H1 (cell line): ENCODE results near the gene BCAS3. TPM values are rescaled to one million over a fixed set of nuclear protein-coding genes. Genes with fewer than 3 reads are reported as not detected.

Experiments used
- BACH1 ChIP-seq: IDR thresholded peaks from 2 replicates; pipeline ENCODE4 v1.6.1; 2012; ENCODE audit warnings: low read length, improper control_type of control experiment
- CREB1 ChIP-seq: IDR thresholded peaks from 2 replicates; pipeline ENCODE4 v1.6.1; 2012; ENCODE audit warnings: inconsistent platforms
- CTBP2 ChIP-seq: IDR thresholded peaks from 2 replicates; pipeline ENCODE4 v1.7.0; 2011; ENCODE audit warnings: borderline replicate concordance, mild to moderate bottlenecking, moderate library complexity, mixed read lengths, low read length; ENCODE audit not compliant: insufficient read depth, insufficient read length
- CTCF ChIP-seq, 3 experiments: IDR thresholded peaks; 1 replicate in 2 of 3; 2 replicates in 1 of 3; pipeline versions ENCODE4 v1.5.1 to v1.6.1; 2011; ENCODE audit warnings: low read length in 3 of 3, mild to moderate bottlenecking in 3 of 3, inconsistent platforms in 2 of 3, low read depth in 1 of 3, moderate library complexity in 1 of 3; ENCODE audit not compliant: insufficient read depth in 1 of 3; ENCODE audit errors: control extremely low read depth in 1 of 3
- FOSL1 ChIP-seq: IDR thresholded peaks from 2 replicates; pipeline ENCODE4 v1.6.1; 2011; ENCODE audit warnings: mild to moderate bottlenecking, low read depth, low read length, moderate library complexity; ENCODE audit not compliant: insufficient read depth
- KDM1A ChIP-seq: fragments of 200-600, 300-600 bp; sonication (generic); IDR thresholded peaks from 2 replicates; pipeline ENCODE4 v1.7.1; 2016; ENCODE audit warnings: mild to moderate bottlenecking, low read length, borderline replicate concordance
- KDM4A ChIP-seq: IDR thresholded peaks from one replicate; pipeline ENCODE4 v1.7.1; 2012; ENCODE audit warnings: low read depth, mild to moderate bottlenecking, moderate library complexity, low read length, inconsistent platforms; ENCODE audit not compliant: severe bottlenecking
- POLR2A ChIP-seq, 2 experiments: IDR thresholded peaks; 1 replicate in 1 of 2; 2 replicates in 1 of 2; pipeline ENCODE4 v1.6.1; 2011; ENCODE audit warnings: low read depth in 2 of 2, low read length in 2 of 2, mild to moderate bottlenecking in 2 of 2; ENCODE audit errors: control extremely low read depth in 1 of 2
- RBBP5 ChIP-seq: IDR thresholded peaks from 2 replicates; pipeline ENCODE4 v1.7.1; 2012; ENCODE audit warnings: low read depth, mild to moderate bottlenecking, inconsistent platforms, low read length, moderate library complexity, borderline replicate concordance
- SRF ChIP-seq: IDR thresholded peaks from 2 replicates; pipeline ENCODE4 v1.6.1; 2011; ENCODE audit warnings: mild to moderate bottlenecking, low read depth, low read length, moderate library complexity
- TAF1 ChIP-seq: IDR thresholded peaks from 2 replicates; pipeline ENCODE4 v1.6.1; 2011; ENCODE audit warnings: mild to moderate bottlenecking, low read depth, low read length
- TBP ChIP-seq: IDR thresholded peaks from 2 replicates; pipeline ENCODE4 v1.6.1; 2011; ENCODE audit warnings: low read depth, low read length, improper control_type of control experiment
- YY1 ChIP-seq: IDR thresholded peaks from 2 replicates; pipeline ENCODE4 v1.6.1; 2011; ENCODE audit warnings: low read depth, mild to moderate bottlenecking, low read length
- polyA plus RNA-seq, 7 experiments: library from polyadenylated mRNA; depleted of rRNA in 3 of 7; stranded (reverse) in 5 of 7; unstranded in 2 of 7; fragments of >200 nt in 5 of 7; fragments of 200-250 nt in 2 of 7; gene quantifications; 1 replicate in 5 of 7; 2 replicates in 1 of 7; 4 replicates in 1 of 7; pipeline versions ENCODE4 v1.2.1 to v1.2.3, GENCODE V29; 2011 to 2013; ENCODE audit warnings: missing spikeins in 2 of 7, mixed read lengths in 2 of 7
- total RNA-seq: library from RNA; stranded (reverse); fragmentation: NEBNext Ultra II Directional; extraction: Animal tissue kit (Norgen Biotek cat#: 25700); gene quantifications from 2 replicates; pipeline ENCODE4 v1.2.1, GENCODE V29; 2021
- TF ChIP-seq, protein P1 (sequence below): IDR thresholded peaks from 2 replicates; pipeline ENCODE4 v1.6.1; 2012; ENCODE audit warnings: inconsistent platforms
- TF ChIP-seq, protein P2 (sequence below): IDR thresholded peaks from 2 replicates; pipeline ENCODE4 v1.6.1; 2011; ENCODE audit warnings: low read depth, mild to moderate bottlenecking, low read length; ENCODE audit not compliant: insufficient read depth

BCAS3 gene
- total and polyA plus RNA-seq, 2 of the 8 experiments (the other 6 are each of a cell fraction or from before 2014, with no cell fraction given): 9.9 to 13.3 TPM

DNA sequence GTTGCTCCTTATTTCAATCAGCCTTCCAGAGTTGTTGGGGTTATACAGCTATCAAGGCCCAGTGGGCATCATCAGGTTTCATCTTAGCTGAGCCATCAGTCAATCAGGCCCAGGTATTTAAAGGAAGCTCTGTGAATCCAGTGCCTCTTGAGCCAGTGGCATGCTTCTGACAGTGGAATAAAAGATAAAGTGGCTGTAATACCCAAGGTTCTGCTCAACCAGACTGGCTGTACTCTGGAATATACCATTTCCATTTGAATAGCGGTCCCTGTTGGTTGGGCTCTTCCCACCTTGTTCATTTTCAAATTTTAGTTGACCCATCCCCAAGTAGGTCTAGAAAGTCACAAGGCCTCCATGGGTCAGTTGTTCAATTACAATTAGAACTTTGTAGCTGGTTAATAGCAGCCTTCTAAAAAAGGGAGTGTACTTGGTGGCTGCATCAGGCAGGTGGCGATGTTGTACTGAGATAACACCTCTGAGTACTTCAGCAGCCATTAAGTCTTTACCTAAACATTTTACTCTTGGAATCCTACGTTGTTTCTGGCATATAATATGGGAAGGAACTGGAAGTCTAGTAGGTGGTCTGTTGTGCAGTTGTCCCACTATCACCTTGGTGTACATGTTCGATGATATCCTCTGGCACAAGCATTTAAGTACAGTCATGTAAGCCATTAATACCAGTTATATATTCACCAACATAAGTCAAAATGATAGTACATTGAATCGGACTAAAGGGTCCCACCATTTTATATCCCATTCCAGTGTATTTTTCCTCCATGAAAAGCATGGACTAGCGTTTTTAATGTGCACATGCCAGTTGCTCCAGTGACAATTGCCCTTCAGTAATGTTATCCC lies 294.1 kb downstream of the BCAS3 start (continued):
- TF ChIP-seq POLR2A (IDR thresholded peaks at IDR 0.05; ENCODE audit: control extremely low read depth in 1 of 2, low read depth in 2 of 2, low read length in 2 of 2) (no peak), SRF (no peak), CTBP2 (no peak), KDM1A (no peak), CREB1 (no peak), KDM4A (no peak), FOSL1 (no peak), TAF1 (no peak), CTCF (IDR thresholded peaks at IDR 0.05; ENCODE audit: control extremely low read depth in 1 of 3, insufficient read depth in 1 of 3, low read depth in 1 of 3, low read length in 3 of 3) (peak in 2 of 3 experiments; percentile 73 to 80; a peak in 3 of 4 replicates), YY1 (peak; percentile 81; the same call in 1 of the 2 replicates), TBP (no peak), BACH1 (no peak), RBBP5 (no peak)
- TF ChIP-seq, protein P1, sequence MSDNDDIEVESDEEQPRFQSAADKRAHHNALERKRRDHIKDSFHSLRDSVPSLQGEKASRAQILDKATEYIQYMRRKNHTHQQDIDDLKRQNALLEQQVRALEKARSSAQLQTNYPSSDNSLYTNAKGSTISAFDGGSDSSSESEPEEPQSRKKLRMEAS: no peak
- TF ChIP-seq, protein P2, sequence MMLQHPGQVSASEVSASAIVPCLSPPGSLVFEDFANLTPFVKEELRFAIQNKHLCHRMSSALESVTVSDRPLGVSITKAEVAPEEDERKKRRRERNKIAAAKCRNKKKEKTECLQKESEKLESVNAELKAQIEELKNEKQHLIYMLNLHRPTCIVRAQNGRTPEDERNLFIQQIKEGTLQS: no peak
